GM19467 (cell line): ENCODE measurements around the gene CLRN3.

ENCODE experiments used
- ATAC-seq: cut with Tn5 transposase; IDR thresholded peaks from one replicate; pipeline ENCODE4 v1.9.1; 2021; ENCODE audit warnings: mild to moderate bottlenecking, moderate library complexity; ENCODE audit not compliant: unreplicated experiment

Gene CLRN3

GRCh38 chr10:127919418-127920271, 26.9 kb upstream of the CLRN3 start:
- no peak for ATAC-seq

- no peak for ATAC-seq
Measured at GRCh38 chr10:127918572-127918971, 25.8 kb upstream of the CLRN3 start.

- no peak for ATAC-seq
Measured at GRCh38 chr10:127916826-127917225, 24.1 kb upstream of the CLRN3 start.

- ATAC-seq = no peak
Measured at GRCh38 chr10:127915324-127915723, 22.6 kb upstream of the CLRN3 start.

GRCh38 chr10:127913368-127913759, 20.6 kb upstream of the CLRN3 start:
- ATAC-seq = no peak

GRCh38 chr10:127912607-127913367, 20.0 kb upstream of the CLRN3 start:
- ATAC-seq = no peak

- ATAC-seq = no peak
Measured at GRCh38 chr10:127911867-127912257, 19.1 kb upstream of the CLRN3 start.

GRCh38 chr10:127911218-127911866, 18.6 kb upstream of the CLRN3 start:
- ATAC-seq = no peak

GRCh38 chr10:127910464-127910770, 17.7 kb upstream of the CLRN3 start:
- ATAC-seq = no peak

GRCh38 chr10:127909716-127910463, 17.1 kb upstream of the CLRN3 start:
- ATAC-seq = no peak

- no peak for ATAC-seq
Measured at GRCh38 chr10:127908959-127909267, 16.2 kb upstream of the CLRN3 start.

- no peak for ATAC-seq
Measured at GRCh38 chr10:127908106-127908958, 15.6 kb upstream of the CLRN3 start.

- no peak for ATAC-seq
Measured at GRCh38 chr10:127907411-127908105, 14.8 kb upstream of the CLRN3 start.

- ATAC-seq = peak; percentile 88
Measured at GRCh38 chr10:127906548-127907377, 14.0 kb upstream of the CLRN3 start, which contains the start of gene PTPRE. PTPRE (plus strand) TSS chr10:127907103; CDS start chr10:128040882, 133,779 bp downstream.

GRCh38 chr10:127905848-127906261, 13.1 kb upstream of the CLRN3 start:
- no peak for ATAC-seq

- ATAC-seq = no peak
Measured at GRCh38 chr10:127905001-127905847, 12.5 kb upstream of the CLRN3 start.

- ATAC-seq = no peak
Measured at GRCh38 chr10:127904311-127905000, 11.7 kb upstream of the CLRN3 start.
